Gastrocnemius medialis (tissue), 4 donors: Measurements from ENCODE around the gene PPARGC1A.
A peak's percentile ranks its signal among the peaks of the same experiment; 100 is the strongest.

ENCODE experiments used
- CTCF ChIP-seq, 5 experiments: fragments of 450-650 bp in 3 of 5; fragments of 200-600 bp in 2 of 5; sonication (generic) in 2 of 5; IDR thresholded peaks in 4 of 5; conservative IDR thresholded peaks in 1 of 5; 1 replicate in 4 of 5; 2 replicates in 1 of 5; pipeline ENCODE4 v1.5.1; 2016 to 2019; ENCODE audit warnings: antibody characterized with exemption in 5 of 5, mild to moderate bottlenecking in 3 of 5, moderate library complexity in 3 of 5
- POLR2A ChIP-seq, 2 donors: fragments of 450-650 bp; IDR thresholded peaks; one replicate each; pipeline ENCODE4 v1.6.1; 2017; ENCODE audit warnings: antibody characterized with exemption in 2 of 2, mild to moderate bottlenecking in 2 of 2, moderate library complexity in 2 of 2

GRCh38 chr4:23932901-23933308, 43.1 kb upstream of the PPARGC1A start:
- TF ChIP-seq CTCF (IDR thresholded peaks at IDR 0.05 in 4 of 5, conservative IDR thresholded peaks at IDR 0.05 in 1 of 5) = peak in 4 of 5 experiments; percentile 17 to 39 (median 24)
- TF ChIP-seq POLR2A (IDR thresholded peaks at IDR 0.05) = no peak
